K562 (cell line): Measurements from ENCODE around the gene NR2F1. TPM values are rescaled to one million over a fixed set of nuclear protein-coding genes. Genes with fewer than 3 reads are reported as not detected.

Source experiments
- ATAC-seq: fragments of 200-7000 bp; cut with Tn5 transposase; 3 replicates; pipeline ENCODE4 v1.9.1; 2020; ENCODE audit warnings: moderate library complexity
- BruUV-seq: library from RNA; stranded (reverse); fragments of 400-500 nt; replicated peaks from 2 replicates; lab custom pipeline; 2021; lab: Mats Ljungman, UMichigan
- CTCF ChIA-PET: fragments of 300-600 bp; formaldehyde crosslinking; extraction: SDS; loops from one replicate; lab custom pipeline; 2021; ENCODE audit warnings: low intra/inter-chr PET ratio; lab: Yijun Ruan, JAX
- POLR2A ChIA-PET: fragments of 300-600, 350-650 bp; sonication (Branson Sonifier 250); formaldehyde crosslinking; extraction: SDS; loops from one replicate; lab custom pipeline; 2021; ENCODE audit warnings: antibody characterized with exemption, inconsistent platforms; lab: Yijun Ruan, JAX
- DNase-seq, 4 experiments: peaks; one replicate each; pipeline versions ENCODE4 v3.0.0 to v3.0.0-alpha.2; 2011 to 2018; ENCODE audit warnings: low spot score in 3 of 4, mixed read lengths in 3 of 4; ENCODE audit errors: extremely low read depth in 1 of 4
- FAIRE-seq: peaks from 2 replicates; lab custom pipeline; 2011; peaks lifted over from hg19 to GRCh38; lab: Jason Lieb, UNC
- H2AFZ ChIP-seq: 2 replicates; pipeline ENCODE4 v1.6.0; 2011; ENCODE audit warnings: low read depth, low read length, control low read depth, inconsistent platforms
- H3K27ac ChIP-seq: fragments of 200-600 bp; 3 replicates; pipeline ENCODE4 v1.8.0; 2011; ENCODE audit warnings: low read depth, mild to moderate bottlenecking, control low read depth, inconsistent platforms, low read length, moderate library complexity, mixed read lengths; ENCODE audit errors: extremely low read depth
- H3K27me3 ChIP-seq, 2 experiments: fragments of 300-600 bp in 1 of 2; 2 replicates in 1 of 2; 3 replicates in 1 of 2; pipeline versions ENCODE4 v1.6.0 to v1.8.0; 2011; ENCODE audit warnings: inconsistent platforms in 2 of 2, low read length in 2 of 2, mild to moderate bottlenecking in 1 of 2, mixed read lengths in 1 of 2, moderate library complexity in 1 of 2; ENCODE audit not compliant: control insufficient read depth in 2 of 2, insufficient read depth in 2 of 2
- H3K36me3 ChIP-seq: fragments of 300-600 bp; 3 replicates; pipeline ENCODE4 v1.8.0; 2011; ENCODE audit warnings: mild to moderate bottlenecking, low read length, inconsistent platforms; ENCODE audit not compliant: control insufficient read depth, insufficient read depth
- H3K4me1 ChIP-seq, 2 experiments: fragments of 200-600 bp in 1 of 2; replicated peaks in 1 of 2; 2 replicates in 1 of 2; 3 replicates in 1 of 2; pipeline versions ENCODE4 v1.5.1 to v1.8.0; 2011; ENCODE audit warnings: inconsistent platforms in 2 of 2, low read length in 2 of 2, mild to moderate bottlenecking in 1 of 2, mixed read lengths in 1 of 2, moderate library complexity in 1 of 2; ENCODE audit not compliant: control insufficient read depth in 2 of 2, insufficient read depth in 2 of 2
- H3K4me2 ChIP-seq: 2 replicates; pipeline ENCODE4 v1.6.1; 2011; ENCODE audit warnings: low read length, control low read depth, inconsistent platforms, mixed read lengths; ENCODE audit not compliant: insufficient read depth
- H3K4me3 ChIP-seq: fragments of 200-600 bp; sonication (generic), shearing (Covaris generic); 2 replicates; pipeline ENCODE4 v1.5.1; 2016; ENCODE audit warnings: control low read depth, inconsistent platforms
- H3K79me2 ChIP-seq: fragments of 200-600 bp; 3 replicates; pipeline ENCODE4 v1.8.0; 2011; ENCODE audit warnings: low read length, inconsistent platforms; ENCODE audit not compliant: control insufficient read depth, insufficient read depth
- H3K9ac ChIP-seq, 2 experiments: 2 replicates each; pipeline versions ENCODE4 v1.6.0 to v1.6.1; 2011; ENCODE audit warnings: low read depth in 2 of 2, low read length in 2 of 2, control low read depth in 1 of 2, inconsistent platforms in 1 of 2, mild to moderate bottlenecking in 1 of 2, mixed read lengths in 1 of 2; ENCODE audit not compliant: insufficient read depth in 1 of 2
- H3K9me1 ChIP-seq: one replicate; pipeline ENCODE4 v1.6.0; 2011; ENCODE audit warnings: inconsistent platforms, mild to moderate bottlenecking, low read length, moderate library complexity; ENCODE audit not compliant: control insufficient read depth, insufficient read depth
- H3K9me3 ChIP-seq: replicated peaks from 2 replicates; pipeline ENCODE4 v1.5.1; 2011; ENCODE audit warnings: low read depth, low read length, inconsistent platforms; ENCODE audit not compliant: control insufficient read depth, insufficient read depth
- H4K20me1 ChIP-seq: replicated peaks from 2 replicates; pipeline ENCODE4 v1.6.1; 2011; ENCODE audit warnings: low read length, inconsistent platforms, mixed read lengths; ENCODE audit not compliant: control insufficient read depth, insufficient read depth
- BACH1 ChIP-seq: fragments of 200-800 bp; sonication (Bioruptor generic); IDR thresholded peaks from 2 replicates; pipeline ENCODE4 v1.6.1; 2016; ENCODE audit warnings: missing genetic modification characterization, missing compliant biosample characterization
- CBX1 ChIP-seq: sonication (generic); IDR thresholded peaks from 2 replicates; pipeline ENCODE4 v1.6.1; 2016; ENCODE audit warnings: antibody characterized with exemption, low read depth, mild to moderate bottlenecking
- CEBPG ChIP-seq, 3 experiments: fragments of 200-800 bp in 1 of 3; sonication (Bioruptor generic) in 1 of 3; sonication (generic) in 1 of 3; formaldehyde crosslinking in 1 of 3; IDR thresholded peaks in 2 of 3; conservative IDR thresholded peaks in 1 of 3; 2 replicates each; pipeline versions ENCODE4 v1.6.1 to v1.8.0; 2016 to 2022; ENCODE audit warnings: missing compliant biosample characterization in 2 of 3, missing genetic modification characterization in 2 of 3, mild to moderate bottlenecking in 1 of 3, missing genetic modification reagents in 1 of 3
- FOXK1 ChIP-seq: sonication (generic); formaldehyde crosslinking; IDR thresholded peaks from 2 replicates; pipeline ENCODE4 v1.8.0; 2022; ENCODE audit warnings: missing genetic modification reagents, mild to moderate bottlenecking, borderline replicate concordance
- HMG20B ChIP-seq: fragments of 250-450 bp; sonication (Bioruptor Pico); IDR thresholded peaks from 2 replicates; pipeline ENCODE4 v1.5.0; 2021; ENCODE audit warnings: mild to moderate bottlenecking
- ID3 ChIP-seq, 2 experiments: fragments of 250-450 bp in 1 of 2; fragments of 450-650 bp in 1 of 2; sonication (Bioruptor Pico) in 1 of 2; IDR thresholded peaks; 2 replicates each; pipeline versions ENCODE4 v1.6.1 to v1.8.0; 2016 to 2021; ENCODE audit warnings: mild to moderate bottlenecking in 2 of 2, moderate library complexity in 2 of 2, missing compliant biosample characterization in 1 of 2, missing genetic modification characterization in 1 of 2
- KLF6 ChIP-seq: fragments of 250-450 bp; sonication (Bioruptor Pico); IDR thresholded peaks from 2 replicates; pipeline ENCODE4 v1.4.0; 2020; ENCODE audit warnings: mild to moderate bottlenecking, moderate library complexity, borderline replicate concordance
- ZNF217 ChIP-seq: sonication (generic); formaldehyde crosslinking; IDR thresholded peaks from 2 replicates; pipeline ENCODE4 v1.8.0; 2022; ENCODE audit warnings: mild to moderate bottlenecking, missing genetic modification reagents
- ZNF583 ChIP-seq: fragments of 250-450 bp; sonication (Bioruptor Pico); IDR thresholded peaks from 2 replicates; pipeline ENCODE4 v1.4.0; 2020
- WGBS: fragments of 100-300 bp; shearing (Covaris generic); methylation state at CpG from one replicate; pipeline ENCODE4 v1.1.6; 2016; ENCODE audit warnings: low coverage, mixed read lengths; ENCODE audit not compliant: insufficient coverage; ENCODE audit errors: missing lambda C conversion rate; 5-methylcytosine and 5-hydroxymethylcytosine counted together
- in situ Hi-C: fragments of 300-500 bp; cut with MboI; formaldehyde crosslinking; loops from 4 replicates; pipeline ENCODE4 v1.15.0; 2018; ENCODE audit warnings: inconsistent platforms, mixed read lengths
- intact Hi-C: fragments of 100-400 bp; cut with micrococcal nuclease; formaldehyde crosslinking; loops from 2 replicates; pipeline ENCODE4 v1.14.2; 2022
- polyA plus RNA-seq, 8 experiments: library from polyadenylated mRNA; depleted of rRNA in 4 of 8; stranded (reverse) in 5 of 8; unstranded in 3 of 8; fragments of >200 nt; fragmentation: Nextera tagmentation in 2 of 8; fragmentation: Illumina TruSeq in 1 of 8; extraction: Ambion mirVana in 2 of 8; extraction: Trizol in 1 of 8; gene quantifications; 2 replicates each; pipeline versions ENCODE4 v1.2.1 to v1.2.3, GENCODE V29; 2011 to 2014; ENCODE audit warnings: inconsistent platforms in 1 of 8, missing spikeins in 1 of 8
- total RNA-seq, 7 experiments: library from RNA; depleted of rRNA in 6 of 7; stranded (reverse); fragments of >200 nt in 6 of 7; fragmentation: Illumina TruSeq in 2 of 7; extraction: Trizol in 2 of 7; gene quantifications; 2 replicates each; pipeline versions ENCODE4 v1.2.1 to v1.2.3, GENCODE V29; 2011 to 2021; ENCODE audit warnings: low replicate concordance in 1 of 7

NR2F1 gene
- total and polyA plus RNA-seq, 9 of the 15 experiments (the other 6 are each of a cell fraction or from before 2014, with no cell fraction given), result 0.18 TPM; not detected in 8

GRCh38 chr5:93596310-93596675 lies 13.3 kb downstream of the NR2F1 start:
- ChIA-PET POLR2A (no interaction called here), CTCF (no interaction called here)
- H2AFZ ChIP-seq, result no peak overlapping the region
- ATAC-seq (no peak), FAIRE-seq (no peak), DNase-seq (no peak)
- H3K9ac ChIP-seq, result no peak overlapping the region
- no peaks in the 10 kb centered on the region for H3K9me1 ChIP-seq
- in situ Hi-C loops (loop anchor here (25.0 kb wide), 1 partner anchor 1141 kb away; no protein-coding TSS in a partner anchor), intact Hi-C loops (no loop called here)
- H3K9me3 ChIP-seq, result no peaks in the 10 kb centered on the region
- H3K27me3 ChIP-seq, result peaks cover 2 to 33% of the 10 kb centered on the region in 2 experiments; a peak in 3 of 5 replicates
- no peaks in the 10 kb centered on the region for H4K20me1 ChIP-seq
- no TSS peak for BruUV-seq
- TF ChIP-seq CBX1 (no peak), ZNF217 (no peak), HMG20B (no peak), CEBPG (CRISPR knock-in tag; IDR thresholded peaks at IDR 0.05) (no peak), CEBPG (tag; conservative IDR thresholded peaks at IDR 0.05 in 1 of 2, IDR thresholded peaks at IDR 0.05 in 1 of 2) (no peak), ZNF583 (CRISPR knock-in tag) (no peak), BACH1 (no peak), ID3 (CRISPR knock-in tag; IDR thresholded peaks at IDR 0.05) (no peak), ID3 (tag; IDR thresholded peaks at IDR 0.05) (no peak), KLF6 (CRISPR knock-in tag) (no peak), FOXK1 (CRISPR knock-in tag) (no peak)
- TF ChIP-seq, all 486 proteins: peak for 0
- H3K27ac ChIP-seq, result no peak overlapping the region
- no peaks in the 10 kb centered on the region for H3K79me2 ChIP-seq
- peaks cover 0 to 4% of the 10 kb centered on the region in 2 experiments; a peak in 2 of 5 replicates for H3K4me1 ChIP-seq
- 2% methylated on average over 10 of the region's 14 CpGs for WGBS
- H3K4me3 ChIP-seq, result no peak overlapping the region
- no peak overlapping the region for H3K4me2 ChIP-seq
- H3K36me3 ChIP-seq, result no peaks in the 10 kb centered on the region
